ENCODE results near the gene CIAO3.
"Not testable (repeated sequence)": the region's sequence is repeated elsewhere in the genome, so short reads cannot be mapped to it uniquely, and the experiment has no call there.

The CIAO3 gene

DNA sequence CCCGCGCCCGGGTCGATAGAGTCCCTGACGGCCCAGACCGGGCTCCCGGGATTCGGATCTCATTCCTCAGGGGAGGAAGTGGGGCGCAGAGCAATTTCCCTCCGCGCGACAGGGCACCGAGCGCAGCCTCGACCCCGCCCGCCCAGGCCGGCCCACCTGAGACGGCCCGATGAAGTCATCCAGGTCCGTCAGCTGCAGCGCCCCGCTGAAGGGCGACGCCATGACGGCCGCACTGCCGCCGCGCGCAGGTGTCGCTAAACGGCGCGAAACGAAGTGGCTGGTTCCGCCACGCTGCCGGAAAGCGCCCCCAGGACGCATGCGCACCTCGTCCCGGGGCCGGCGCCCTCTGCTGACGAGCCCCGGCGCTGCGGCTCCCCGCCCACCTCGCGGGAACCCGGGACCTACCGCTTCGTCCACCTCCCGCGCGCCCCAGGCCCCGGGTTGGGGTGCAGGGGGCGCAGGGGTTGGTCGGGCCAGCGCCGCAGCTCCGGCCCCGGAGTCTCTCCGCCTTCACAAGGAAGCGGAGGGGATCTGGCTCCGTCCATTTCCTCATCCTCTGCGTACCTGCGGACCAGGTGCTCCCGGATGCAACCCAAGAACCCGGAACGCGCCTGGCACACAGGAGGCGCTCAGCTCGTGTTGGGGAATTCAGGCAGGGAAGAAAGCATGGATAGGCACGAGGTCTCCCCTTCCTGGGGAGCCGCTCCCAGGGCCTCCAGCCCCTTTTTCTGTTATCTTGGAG lies at the start of gene CIAO3:
Gene CIAO3 (minus strand): TSS at position 234 of the 742 bp plus-strand sequence. CDS start 12 bp downstream, at position 222.
- DNase-seq (ENCODE audit: low read depth) = peak; percentile 81

DNA sequence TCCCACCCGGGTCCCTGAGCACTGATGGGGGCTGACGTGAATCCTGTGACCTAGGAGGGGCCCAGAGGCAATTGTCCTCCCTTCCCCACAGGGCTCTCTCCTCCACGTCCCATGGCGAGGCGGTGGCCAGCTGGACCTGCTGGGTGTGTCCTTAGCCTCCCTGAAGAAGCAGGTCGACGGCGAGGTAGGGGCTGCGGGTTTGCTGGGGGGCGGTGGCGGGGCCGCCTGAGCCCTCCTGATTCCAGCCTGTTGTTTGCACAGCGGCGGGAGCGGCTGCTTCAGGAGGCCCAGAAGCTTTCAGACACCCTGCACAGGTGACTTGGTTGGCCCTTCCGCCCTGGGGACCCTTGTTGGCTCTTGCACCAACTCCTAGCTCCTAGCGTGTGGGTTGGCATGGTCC lies 49.3 kb upstream of the CIAO3 start:
- DNase-seq (ENCODE audit: low read depth) = no peak

DNA sequence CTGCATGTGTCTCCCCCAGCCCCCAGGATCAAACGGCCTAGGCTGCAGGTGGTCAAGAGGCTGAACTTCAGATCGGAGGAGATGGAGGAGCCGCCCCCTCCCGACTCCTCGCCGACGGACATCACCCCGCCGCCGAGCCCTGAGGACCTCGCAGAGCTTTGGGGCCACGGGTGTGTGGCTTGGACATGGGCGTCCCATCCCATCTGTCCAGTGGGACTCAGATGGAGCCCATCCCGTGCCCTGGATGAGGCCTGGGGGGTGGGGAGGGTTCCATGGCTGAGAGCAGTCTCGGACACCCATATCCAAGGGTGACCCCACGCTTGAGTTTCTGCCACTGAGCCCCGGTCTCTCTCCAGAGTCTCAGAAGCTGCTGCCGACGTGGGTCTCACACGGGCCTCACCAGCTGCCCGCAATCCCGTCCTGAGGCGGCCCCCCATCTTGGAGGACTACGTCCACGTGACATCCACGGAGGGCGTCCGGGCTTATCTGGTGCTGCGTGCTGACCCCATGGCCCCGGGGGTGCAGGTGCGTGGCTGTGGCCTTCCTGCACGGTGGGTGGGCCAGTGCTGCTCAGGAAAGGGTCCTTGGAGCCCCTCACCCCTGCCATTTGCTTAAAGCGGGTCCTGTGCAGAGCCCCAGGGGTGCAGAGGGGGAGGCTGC lies 48.5 kb upstream of the CIAO3 start:
- no peak for DNase-seq (ENCODE audit: low read depth)

DNA sequence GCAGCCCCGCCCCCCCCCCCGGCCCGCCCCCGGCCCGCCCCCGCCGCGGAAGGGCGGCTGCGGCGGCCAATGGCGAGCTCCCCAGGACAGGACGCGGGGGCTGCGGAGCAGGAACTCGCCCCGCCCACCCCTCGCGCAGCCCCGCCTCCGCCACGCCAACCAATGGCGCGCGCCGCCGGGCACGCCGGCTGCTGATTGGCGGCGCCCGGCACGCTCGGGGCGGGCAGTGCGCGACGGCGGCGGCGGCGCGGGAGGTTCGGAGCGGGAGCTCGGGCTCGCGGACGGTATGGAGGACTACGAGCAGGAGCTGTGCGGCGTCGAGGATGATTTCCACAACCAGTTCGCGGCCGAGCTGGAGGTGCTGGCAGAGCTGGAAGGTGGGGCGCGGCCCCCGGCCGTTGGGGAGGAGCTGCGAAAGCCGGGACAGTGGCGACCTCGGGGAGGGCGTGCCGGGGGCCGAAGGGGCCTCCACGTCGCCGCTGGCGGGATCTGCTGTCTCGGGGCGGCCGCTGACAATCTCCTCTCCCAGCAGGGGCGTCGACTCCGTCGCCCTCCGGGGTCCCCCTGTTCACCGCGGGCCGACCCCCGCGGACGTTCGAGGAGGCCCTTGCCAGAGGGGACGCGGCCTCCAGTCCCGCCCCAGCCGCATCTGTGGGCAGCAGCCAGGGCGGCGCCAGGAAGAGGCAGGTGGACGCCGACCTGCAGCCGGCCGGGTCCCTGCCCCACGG lies 47.8 kb upstream of the CIAO3 start, which contains the start of gene CHTF18:
Gene CHTF18 (plus strand): TSS at position 222 of the 728 bp plus-strand sequence. CDS start 65 bp downstream, at position 287.
- DNase-seq (ENCODE audit: low read depth) = peak; percentile 82

DNA sequence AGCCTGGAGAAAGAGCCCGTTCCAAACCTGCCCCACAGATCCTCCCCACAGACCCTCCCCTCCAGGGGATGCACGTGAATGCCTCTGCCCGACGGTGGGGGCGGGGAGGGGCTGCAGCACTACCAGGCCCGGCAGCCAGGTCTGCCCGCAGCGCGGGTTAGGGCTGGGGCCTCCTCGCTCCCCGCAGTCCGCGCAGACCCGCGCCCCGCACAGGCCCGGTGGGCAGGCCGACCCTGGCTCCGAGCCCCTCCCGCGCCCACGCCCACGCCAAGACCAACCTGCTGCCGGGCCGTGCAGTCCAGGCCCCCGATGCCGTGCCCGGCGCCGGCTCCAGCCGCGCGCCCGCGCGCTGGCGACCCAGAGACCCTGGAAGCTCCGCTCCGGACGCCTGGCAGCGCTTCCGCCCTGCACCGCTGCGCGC lies 47.2 kb upstream of the CIAO3 start, which contains the start of gene RPUSD1:
Gene RPUSD1 (minus strand): TSS at position 404 of the 421 bp plus-strand sequence. CDS start 644 bp downstream, outside the sequence.
- DNase-seq (ENCODE audit: low read depth) = no peak

DNA sequence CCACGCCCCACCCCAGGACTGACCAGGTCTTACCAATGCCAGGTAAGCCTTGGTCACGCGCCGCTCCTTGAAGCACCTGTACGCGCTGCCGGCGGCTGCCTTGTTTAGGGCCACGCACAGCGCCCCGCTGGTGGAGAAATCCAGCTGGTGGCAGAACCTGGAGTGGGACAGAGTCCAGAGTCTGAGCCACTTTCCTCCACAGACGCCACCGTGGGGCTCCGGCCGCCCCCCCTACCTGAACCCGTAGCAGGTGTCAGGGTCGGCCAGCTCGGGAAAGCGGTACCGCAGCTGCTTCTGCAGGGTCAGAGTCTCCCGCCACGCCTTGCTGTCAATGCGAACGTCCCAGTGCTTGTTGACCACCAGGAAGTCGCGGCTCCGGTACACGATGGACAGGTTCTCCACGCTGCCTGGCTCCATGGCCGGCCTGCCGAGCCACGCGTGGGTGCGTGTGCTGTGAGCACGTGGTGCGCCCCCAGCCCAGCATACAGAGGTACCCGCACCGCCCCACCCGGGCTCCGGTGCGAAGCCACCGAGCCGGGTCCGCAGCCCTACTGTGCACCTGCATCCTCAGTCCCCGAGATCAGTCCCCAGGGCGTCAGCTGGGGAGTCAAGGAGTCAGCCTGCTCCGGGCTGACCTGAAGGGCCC lies 46.6 kb upstream of the CIAO3 start:
- no peak for DNase-seq (ENCODE audit: low read depth)

DNA sequence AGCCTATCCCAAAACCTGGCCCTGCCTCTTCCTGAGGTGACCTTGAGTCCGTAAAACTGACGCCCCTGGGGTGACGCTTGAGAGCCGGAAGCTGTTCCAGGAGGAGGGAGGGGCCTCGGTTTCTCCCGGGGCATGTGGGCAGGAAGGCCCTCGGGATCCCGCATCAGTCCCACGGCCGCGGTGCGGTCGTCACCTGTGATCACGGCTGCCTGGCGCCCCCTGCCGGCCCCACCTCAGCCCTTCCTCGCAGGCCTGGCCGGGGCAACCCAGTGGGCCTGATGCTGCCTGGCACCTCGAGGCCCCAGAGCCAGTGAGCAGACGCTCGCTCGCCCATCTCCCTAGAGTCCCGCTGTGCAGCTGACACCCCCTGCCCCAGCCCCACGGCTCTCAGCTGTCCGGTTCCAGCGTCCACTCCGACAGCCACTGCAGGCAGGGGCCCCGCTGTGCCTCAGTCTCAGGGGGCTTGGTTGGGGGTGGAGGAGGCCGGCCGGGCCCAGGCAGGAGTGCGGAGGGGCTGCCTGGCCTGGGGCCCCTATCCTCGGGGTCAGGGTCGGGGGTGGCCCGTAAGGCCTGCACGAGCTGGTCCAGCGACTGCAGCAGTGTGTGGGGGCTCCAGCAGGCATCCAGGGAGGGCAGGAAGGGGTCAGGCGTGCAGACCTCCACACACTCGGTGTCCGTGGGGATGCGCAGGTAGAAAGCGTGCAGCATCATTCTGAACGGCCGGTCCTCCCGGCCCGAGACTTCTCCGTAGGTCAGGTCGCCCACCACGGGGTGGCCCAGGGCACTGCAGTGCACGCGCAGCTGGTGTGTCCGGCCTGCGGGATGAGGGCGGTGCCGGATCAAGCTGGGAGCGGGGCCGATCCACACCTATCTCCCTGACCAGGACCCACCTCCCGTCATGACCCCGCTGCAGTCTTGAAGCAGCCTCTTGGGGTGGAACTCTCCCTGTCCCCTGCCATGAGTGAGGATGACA lies 45.1 kb upstream of the CIAO3 start:
- DNase-seq (ENCODE audit: low read depth) = peak; percentile 54

DNA sequence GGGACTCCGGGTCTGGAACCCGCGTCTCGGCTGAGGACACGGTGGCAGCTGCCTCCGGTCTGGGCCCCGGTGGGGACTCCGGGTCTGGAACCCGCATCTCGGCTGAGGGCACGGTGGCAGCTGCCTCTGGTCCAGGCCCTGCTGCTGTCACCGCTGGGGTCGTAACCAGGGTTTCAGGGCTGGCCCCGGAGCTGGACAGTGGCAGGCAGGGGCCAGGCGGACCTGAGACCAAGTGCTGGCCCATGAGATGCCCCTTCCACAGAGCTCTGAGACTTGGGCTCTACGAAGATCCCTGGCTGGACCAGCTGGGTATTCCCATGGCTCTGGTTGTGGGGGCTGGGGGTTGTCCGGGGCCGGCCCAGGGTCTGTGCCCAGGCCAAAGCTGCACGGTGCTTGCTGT lies 43.6 kb upstream of the CIAO3 start:
- no peak for DNase-seq (ENCODE audit: low read depth)

DNA sequence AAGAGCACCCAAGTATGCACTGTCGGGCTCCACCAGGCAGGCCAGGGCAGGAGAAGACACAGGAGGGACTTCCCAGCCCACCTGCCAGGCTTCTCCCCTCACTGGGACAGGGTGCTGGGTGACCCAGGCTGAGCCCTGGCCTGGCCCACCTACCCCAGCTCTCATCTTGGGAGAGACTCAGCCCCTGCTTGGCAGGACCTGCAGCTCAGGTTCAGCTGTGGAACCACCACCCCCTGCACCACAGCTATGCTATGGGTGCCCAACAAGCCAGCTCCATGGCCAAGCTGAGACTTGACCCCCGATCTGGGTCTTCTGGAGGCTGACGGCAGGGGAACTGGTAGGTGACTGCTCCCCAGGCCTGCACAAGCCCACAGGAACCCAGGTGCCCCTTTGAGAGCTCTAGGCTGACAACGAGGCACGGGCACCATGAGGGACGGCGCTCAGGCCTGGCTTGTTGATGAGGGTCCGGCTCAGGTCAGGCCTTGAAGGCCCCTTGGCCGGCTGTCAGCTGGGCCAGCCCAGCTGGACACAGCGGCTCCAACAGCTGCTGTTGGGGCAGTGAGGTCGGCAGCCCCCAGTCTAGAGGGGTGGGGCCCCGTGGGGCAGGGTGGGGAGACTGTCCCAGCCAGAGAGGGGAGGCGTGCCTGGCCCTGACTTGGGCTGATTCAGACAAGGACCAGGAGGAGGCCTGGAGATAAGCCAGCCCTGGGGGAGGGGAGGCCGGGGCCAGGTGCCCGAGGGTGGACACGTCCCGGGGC lies 42.8 kb upstream of the CIAO3 start:
- no peak for DNase-seq (ENCODE audit: low read depth)

DNA sequence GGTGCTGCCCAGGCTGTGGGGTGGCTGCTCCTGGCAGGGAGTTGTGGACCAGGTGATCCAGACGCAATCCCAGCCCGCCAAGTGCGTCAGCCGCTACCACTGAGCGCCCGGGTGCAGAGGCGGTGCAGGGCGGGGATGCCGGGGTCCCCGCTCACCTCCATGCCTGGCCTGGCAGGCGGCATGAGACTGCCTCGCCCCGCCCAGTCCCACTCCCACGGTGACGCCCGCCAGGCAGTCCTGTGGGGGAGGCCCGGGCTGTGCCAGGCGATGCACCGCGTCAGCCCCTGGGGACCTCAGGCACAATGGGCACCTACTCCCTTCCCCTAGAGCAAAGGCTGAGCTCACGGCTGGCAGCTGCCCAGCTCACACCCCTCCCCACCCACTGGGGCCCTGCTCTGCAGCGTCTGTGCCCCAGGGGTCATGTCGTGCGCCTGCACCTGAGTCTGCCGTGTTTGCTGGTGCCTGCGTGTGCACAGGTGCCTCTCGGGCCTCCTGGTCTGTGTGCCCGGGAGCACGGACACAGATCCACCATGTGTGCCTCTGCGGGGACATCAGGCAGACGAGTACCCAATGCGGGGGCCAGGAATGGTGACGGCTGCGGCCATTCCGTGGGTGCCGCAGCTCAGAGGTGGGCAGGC lies 42.1 kb upstream of the CIAO3 start:
- DNase-seq (ENCODE audit: low read depth) = no peak

DNA sequence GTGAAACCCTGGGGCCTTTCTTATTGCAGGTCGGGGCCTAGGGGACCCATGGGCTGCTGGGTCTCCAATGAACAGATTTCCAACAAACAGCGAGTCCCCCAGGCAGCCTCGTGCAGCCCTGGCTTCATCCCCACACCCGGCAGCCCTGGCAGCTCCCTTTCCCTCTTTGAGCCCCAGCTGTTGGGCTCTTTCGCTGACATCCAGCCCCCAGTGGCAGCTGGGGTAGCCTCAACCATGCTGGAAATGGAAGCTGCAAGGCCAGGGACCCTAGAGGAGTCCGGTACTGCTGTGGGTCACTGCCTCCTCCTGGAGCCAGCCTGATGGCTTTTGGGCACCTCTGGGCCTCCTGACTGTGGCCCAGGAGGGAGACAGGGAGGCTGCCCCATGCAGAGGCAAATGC lies 41.5 kb upstream of the CIAO3 start:
- no peak for DNase-seq (ENCODE audit: low read depth)

DNA sequence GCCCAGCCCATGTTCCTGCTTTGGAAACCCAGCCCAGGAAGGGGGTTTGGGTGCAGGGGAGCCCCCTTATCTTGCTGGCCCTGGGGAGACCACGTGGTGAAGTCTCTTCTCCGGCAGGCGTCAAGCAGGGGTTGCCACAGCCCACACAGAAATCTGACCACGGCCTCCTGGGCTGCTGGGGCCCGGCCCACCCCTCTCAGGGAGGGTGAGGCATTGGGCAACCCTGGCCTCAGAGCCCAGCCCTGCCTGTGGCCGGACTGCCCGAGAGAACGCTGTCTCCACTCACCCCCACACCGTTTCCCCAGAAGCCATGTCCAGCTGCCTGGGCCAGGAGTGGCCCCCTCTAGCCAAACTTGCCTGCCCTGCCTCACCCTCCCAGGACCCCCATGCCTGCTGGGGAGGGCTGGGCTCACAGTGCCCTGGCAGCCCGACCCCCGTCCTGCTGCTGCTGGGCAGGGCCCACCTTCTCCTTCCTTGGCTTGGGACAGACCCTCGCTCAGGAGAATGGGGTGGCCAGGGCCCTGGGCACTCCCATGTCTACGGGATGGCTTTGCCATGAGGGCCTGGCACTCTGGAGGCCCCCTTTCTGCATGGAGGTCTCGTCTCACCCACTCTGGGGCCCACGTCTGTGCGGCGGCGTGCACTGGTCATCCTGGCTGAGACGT lies 40.7 kb upstream of the CIAO3 start:
- DNase-seq (ENCODE audit: low read depth) = no peak

DNA sequence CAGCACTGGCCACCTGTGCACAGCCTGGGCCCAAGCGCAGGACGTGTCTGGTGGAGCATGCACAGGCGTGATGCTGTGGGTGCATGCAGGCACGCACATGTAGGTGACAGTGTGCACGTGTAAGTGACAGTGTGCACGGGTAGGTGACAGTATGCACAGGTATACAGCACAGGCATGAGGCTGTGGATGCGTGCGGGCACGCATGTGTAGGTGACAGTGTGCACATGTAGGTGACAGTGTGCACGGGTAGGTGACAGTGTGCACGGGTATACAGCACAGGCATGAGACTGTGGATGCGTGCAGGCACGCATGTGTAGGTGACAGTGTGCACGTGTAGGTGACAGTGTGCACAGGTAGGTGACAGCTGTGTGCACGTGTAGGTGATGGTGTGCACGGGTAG lies 39.5 kb upstream of the CIAO3 start:
- no peak for DNase-seq (ENCODE audit: low read depth)

DNA sequence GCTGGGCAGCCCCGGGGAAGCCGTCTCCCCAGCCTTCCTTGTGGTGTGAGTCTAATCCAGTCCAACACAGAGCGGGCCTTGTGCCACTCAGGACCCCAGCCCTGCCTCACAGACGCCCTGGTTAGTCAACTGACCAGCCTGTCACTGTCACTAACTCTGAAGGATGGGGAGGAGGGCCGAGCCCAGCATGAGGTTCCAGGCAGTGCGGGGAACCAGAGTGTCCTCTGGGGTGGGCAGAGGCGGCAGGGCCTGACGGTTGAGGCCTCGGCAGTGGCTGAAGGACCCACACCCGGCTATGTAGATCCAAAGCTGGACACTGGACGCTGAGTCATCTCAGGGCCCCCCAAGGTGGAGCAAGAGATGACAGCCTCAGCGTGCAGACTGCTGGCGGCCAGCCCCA lies 38.8 kb upstream of the CIAO3 start:
- DNase-seq (ENCODE audit: low read depth) = no peak

DNA sequence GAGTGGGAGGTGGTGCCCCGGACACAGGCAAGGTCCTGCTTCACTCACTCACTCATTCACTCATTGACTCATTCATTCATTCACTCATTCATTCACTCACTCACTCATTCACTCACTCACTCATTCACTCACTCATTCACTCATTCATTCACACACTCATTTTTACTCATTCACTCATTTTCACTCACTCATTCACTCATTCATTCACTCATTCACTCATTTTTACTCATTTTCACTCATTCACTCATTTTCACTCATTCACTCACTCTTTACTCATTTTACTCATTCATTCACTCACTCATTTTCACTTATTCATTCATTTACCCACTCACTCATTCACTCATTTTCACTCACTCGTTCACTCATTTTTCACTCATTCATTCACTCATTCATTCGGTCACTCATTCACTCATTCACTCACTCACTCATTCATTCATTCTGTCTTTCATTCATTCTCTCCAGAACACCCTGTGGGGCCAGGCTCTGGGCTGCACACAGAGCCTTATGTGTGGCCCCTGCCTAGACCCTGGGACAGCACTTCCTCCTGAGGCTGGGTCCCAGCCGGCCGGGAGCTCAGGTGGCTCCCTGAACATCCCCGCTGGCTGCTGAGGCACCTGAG lies 38.2 kb upstream of the CIAO3 start:
- DNase-seq (ENCODE audit: low read depth) = no peak

DNA sequence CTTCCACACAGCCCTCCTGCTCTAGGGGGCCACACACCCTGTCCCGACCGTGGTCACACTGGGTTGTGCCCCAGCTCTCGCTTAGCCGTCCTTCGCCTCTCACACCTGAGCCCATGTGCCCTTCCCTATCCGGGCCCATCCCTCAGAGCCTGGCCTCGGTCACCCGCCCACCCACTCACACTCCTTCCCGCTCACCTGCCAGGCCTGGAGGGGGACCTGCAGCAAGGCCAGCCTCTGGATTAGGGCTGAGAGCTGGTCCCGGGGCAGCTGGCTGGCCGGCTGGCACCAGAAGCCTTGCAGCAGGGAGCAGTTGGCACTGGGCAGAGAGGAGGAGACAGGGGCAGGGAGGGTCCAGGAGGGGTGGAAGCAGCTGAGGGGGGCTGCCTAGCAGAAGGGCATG lies 37.6 kb upstream of the CIAO3 start:
- DNase-seq (ENCODE audit: low read depth) = no peak

DNA sequence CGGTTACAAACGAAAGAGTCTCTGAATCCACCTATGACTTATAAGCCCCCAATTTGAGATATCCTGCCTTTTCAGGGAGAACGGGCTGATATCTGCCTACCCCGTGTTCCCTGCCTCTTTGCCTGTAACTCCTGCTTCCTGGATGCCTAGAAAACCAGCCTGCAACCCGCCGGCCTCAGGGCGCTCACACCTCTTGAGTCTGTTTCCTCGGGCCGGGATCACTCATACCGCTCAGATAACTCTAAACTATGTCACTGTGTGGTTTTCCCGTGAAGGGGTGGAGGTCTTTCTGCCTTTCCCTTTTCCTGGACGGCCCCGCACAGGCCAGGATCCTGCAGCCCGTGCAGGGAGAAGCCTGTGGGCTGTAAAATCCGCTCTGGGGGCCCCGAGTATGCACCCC lies 37.0 kb upstream of the CIAO3 start:
- DNase-seq (ENCODE audit: low read depth) = no peak

DNA sequence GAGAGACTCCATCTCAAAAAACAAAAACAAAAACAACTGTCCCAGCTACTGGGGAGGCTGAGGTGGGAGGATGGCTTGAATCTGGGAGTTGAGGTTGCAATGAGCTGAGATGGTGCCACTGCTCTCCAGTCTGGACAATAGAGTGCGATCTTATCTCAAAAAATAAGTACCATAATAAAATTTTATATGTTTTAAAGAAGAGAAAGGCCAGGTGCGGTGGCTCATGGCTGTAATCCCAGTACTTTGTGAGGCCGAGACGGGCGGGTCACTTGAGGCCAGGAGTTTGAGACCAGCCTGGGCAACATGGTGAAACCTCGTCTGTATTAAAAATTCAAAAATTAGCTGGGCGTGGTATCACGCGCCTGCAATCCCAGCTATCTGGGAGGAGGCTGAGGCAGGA lies 36.0 kb upstream of the CIAO3 start:
- no peak for DNase-seq (ENCODE audit: low read depth)

DNA sequence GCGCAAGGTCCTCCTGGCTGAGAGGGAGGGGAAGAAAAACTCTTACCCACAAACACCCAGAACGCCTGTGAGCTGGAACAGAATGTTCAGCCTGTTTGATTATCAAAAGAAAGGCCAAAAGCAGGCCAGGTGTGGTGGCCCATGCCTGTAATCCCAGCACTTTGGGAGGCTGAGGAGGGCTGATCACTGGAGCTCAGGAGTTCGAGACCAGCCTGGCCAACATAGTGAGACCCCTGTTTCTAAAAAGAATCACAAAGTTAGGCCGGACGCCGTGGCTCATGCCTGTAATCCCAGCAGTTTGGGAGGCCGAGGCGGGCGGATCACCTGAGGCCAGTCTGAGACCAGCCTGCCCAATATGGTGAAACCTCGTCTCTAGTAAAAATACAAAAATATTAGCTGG lies 35.5 kb upstream of the CIAO3 start:
- DNase-seq (ENCODE audit: low read depth) = not testable (repeated sequence)

All from stimulated activated CD8-positive, alpha-beta memory T cell treated with anti-CD3 and anti-CD28 coated beads, Interleukin-15, amount 100 ng/mL, for 1 hour (primary cell).